Measurements from ENCODE around the gene TRAF3IP1.

TRAF3IP1 gene

GRCh38 chr2:238430781-238431180, 110.5 kb downstream of the TRAF3IP1 start:
- TF ChIP-seq GLIS3 (CRISPR knock-in tag; IDR thresholded peaks at IDR 0.05) (no peak), ZNF8 (CRISPR knock-in tag; IDR thresholded peaks at IDR 0.05) (no peak), TSHZ2 (CRISPR knock-in tag; IDR thresholded peaks at IDR 0.05) (no peak), ARNTL (CRISPR knock-in tag; IDR thresholded peaks at IDR 0.05; ENCODE audit: borderline replicate concordance, low read depth) (no peak), POU6F1 (CRISPR knock-in tag; IDR thresholded peaks at IDR 0.05; ENCODE audit: borderline replicate concordance, low read depth) (no peak), BACH2 (CRISPR knock-in tag; IDR thresholded peaks at IDR 0.05; ENCODE audit: borderline replicate concordance) (no peak), ZFP30 (CRISPR knock-in tag; IDR thresholded peaks at IDR 0.05) (no peak), TCF4 (CRISPR knock-in tag; IDR thresholded peaks at IDR 0.05; ENCODE audit: borderline replicate concordance) (no peak), PPARA (CRISPR knock-in tag; IDR thresholded peaks at IDR 0.05; ENCODE audit: borderline replicate concordance) (no peak), CSRNP3 (CRISPR knock-in tag; IDR thresholded peaks at IDR 0.05) (no peak), RARB (CRISPR knock-in tag; IDR thresholded peaks at IDR 0.05) (no peak), SNAI2 (CRISPR knock-in tag; IDR thresholded peaks at IDR 0.05) (no peak), ZFP3 (CRISPR knock-in tag; IDR thresholded peaks at IDR 0.05) (no peak), OSR1 (CRISPR knock-in tag; IDR thresholded peaks at IDR 0.05) (no peak)
- ATAC-seq: no peak

GRCh38 chr2:238431456-238431855, 111.1 kb downstream of the TRAF3IP1 start:
- TF ChIP-seq PPARA (CRISPR knock-in tag; IDR thresholded peaks at IDR 0.05; ENCODE audit: borderline replicate concordance) (no peak), GLIS3 (CRISPR knock-in tag; IDR thresholded peaks at IDR 0.05) (no peak), OSR1 (CRISPR knock-in tag; IDR thresholded peaks at IDR 0.05) (no peak), ISL1 (CRISPR knock-in tag; IDR thresholded peaks at IDR 0.05) (no peak), ZNF8 (CRISPR knock-in tag; IDR thresholded peaks at IDR 0.05) (no peak), RARB (CRISPR knock-in tag; IDR thresholded peaks at IDR 0.05) (no peak), CSDC2 (CRISPR knock-in tag; IDR thresholded peaks at IDR 0.05) (no peak), ZC3H10 (CRISPR knock-in tag; IDR thresholded peaks at IDR 0.05) (no peak), TOX (CRISPR knock-in tag; IDR thresholded peaks at IDR 0.05; ENCODE audit: borderline replicate concordance) (no peak), ESRRG (CRISPR knock-in tag; IDR thresholded peaks at IDR 0.05) (no peak), ZNF70 (CRISPR knock-in tag; IDR thresholded peaks at IDR 0.05) (no peak), ZFP3 (CRISPR knock-in tag; IDR thresholded peaks at IDR 0.05) (no peak), POU6F1 (CRISPR knock-in tag; IDR thresholded peaks at IDR 0.05; ENCODE audit: borderline replicate concordance, low read depth) (no peak), CREB5 (CRISPR knock-in tag; IDR thresholded peaks at IDR 0.05; ENCODE audit: low read depth) (no peak), ZNF565 (CRISPR knock-in tag; conservative IDR thresholded peaks at IDR 0.05; ENCODE audit: low read depth) (no peak), TSHZ2 (CRISPR knock-in tag; IDR thresholded peaks at IDR 0.05) (no peak)
- no peak for ATAC-seq
